IgD-negative memory B cell (primary cell): Measurements from ENCODE around the gene RBBP8NL. TPM values are rescaled to one million over a fixed set of nuclear protein-coding genes. Genes with fewer than 3 reads are reported as not detected.
A peak's percentile ranks its signal among the peaks of the same experiment; 100 is the strongest.

ENCODE experiments used
- H3K27ac Mint-ChIP-seq, 3 donors: one replicate each; pipeline ENCODE4 v1.8.0; 2020 to 2022; ENCODE audit warnings: mild to moderate bottlenecking in 3 of 3, mixed read lengths in 3 of 3, moderate library complexity in 1 of 3
- H3K27me3 Mint-ChIP-seq: one replicate; pipeline ENCODE4 v1.8.0; 2021; ENCODE audit warnings: mixed read lengths
- H3K36me3 Mint-ChIP-seq: one replicate; pipeline ENCODE4 v1.8.0; 2020; ENCODE audit warnings: mild to moderate bottlenecking, mixed read lengths
- H3K4me1 Mint-ChIP-seq, 3 donors: one replicate each; pipeline ENCODE4 v1.8.0; 2020 to 2022; ENCODE audit warnings: mixed read lengths in 3 of 3, mild to moderate bottlenecking in 1 of 3
- H3K4me3 Mint-ChIP-seq, 4 donors: one replicate each; pipeline ENCODE4 v1.8.0; 2020 to 2022; ENCODE audit warnings: mild to moderate bottlenecking in 4 of 4, mixed read lengths in 4 of 4, moderate library complexity in 3 of 4
- H3K9me3 Mint-ChIP-seq, 3 donors: one replicate each; pipeline ENCODE4 v1.8.0; 2020 to 2021; ENCODE audit warnings: mixed read lengths in 3 of 3, mild to moderate bottlenecking in 1 of 3
- polyA plus RNA-seq: library from polyadenylated mRNA; unstranded; fragments of 300-500 nt; fragmentation: Illumina TruSeq; gene quantifications from one replicate; pipeline ENCODE4 v1.2.3, GENCODE V29; 2021

Gene RBBP8NL
- polyA plus RNA-seq, 1 donor from 2014 or later = not detected

DNA sequence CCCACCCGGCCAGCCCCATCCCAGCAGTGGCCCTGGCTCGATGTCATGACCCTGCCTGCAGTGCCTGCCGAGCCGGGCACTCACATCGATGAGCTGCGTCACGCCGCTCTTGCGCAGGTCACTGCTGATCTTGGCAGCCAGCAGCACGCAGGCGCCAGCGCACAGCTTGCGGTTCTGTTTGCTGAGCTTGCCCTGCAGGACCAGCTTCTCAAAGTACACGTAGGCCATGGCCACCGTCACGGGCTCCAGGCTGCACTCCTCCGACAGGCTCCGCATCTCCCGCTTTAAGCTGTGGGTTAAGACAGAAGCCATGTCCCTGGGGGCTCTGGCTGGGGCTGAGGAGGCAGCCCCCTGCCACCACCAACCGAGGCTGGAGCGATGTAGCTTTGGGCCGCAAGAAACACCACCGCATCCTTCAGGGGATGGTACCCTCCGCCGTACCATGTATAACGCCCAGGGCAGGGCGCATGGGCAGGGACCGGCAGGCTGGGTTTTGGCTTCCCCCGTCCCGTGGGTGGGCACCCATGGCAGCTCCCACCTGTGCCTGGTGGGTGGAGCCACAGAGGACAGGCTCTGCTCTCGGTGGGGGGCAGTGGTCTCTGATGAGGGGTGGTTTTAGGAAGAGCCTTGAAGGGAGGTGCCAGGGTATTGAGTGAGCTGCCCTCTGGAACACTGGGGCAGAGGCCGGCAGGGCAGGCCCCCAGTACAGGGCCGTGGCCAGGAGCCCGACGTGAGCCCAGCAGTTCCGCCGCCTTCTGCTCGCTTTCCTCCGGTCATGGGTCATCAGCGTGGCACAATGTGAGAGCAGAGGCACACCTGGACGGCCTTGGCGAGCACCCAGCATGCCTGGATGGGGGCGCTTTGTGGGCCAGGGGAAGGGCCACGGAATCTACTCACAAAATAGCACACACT lies 35.9 kb downstream of the RBBP8NL start:
- peaks cover 4 to 12% (median 10%) of the 10 kb centered on the region in 3 donors for H3K4me1 Mint-ChIP-seq
- no peaks in the 10 kb centered on the region for H3K9me3 Mint-ChIP-seq
- no peak overlapping the region for H3K27ac Mint-ChIP-seq
- no peak overlapping the region for H3K4me3 Mint-ChIP-seq
- no peaks in the 10 kb centered on the region for H3K36me3 Mint-ChIP-seq
- no peaks in the 10 kb centered on the region for H3K27me3 Mint-ChIP-seq

DNA sequence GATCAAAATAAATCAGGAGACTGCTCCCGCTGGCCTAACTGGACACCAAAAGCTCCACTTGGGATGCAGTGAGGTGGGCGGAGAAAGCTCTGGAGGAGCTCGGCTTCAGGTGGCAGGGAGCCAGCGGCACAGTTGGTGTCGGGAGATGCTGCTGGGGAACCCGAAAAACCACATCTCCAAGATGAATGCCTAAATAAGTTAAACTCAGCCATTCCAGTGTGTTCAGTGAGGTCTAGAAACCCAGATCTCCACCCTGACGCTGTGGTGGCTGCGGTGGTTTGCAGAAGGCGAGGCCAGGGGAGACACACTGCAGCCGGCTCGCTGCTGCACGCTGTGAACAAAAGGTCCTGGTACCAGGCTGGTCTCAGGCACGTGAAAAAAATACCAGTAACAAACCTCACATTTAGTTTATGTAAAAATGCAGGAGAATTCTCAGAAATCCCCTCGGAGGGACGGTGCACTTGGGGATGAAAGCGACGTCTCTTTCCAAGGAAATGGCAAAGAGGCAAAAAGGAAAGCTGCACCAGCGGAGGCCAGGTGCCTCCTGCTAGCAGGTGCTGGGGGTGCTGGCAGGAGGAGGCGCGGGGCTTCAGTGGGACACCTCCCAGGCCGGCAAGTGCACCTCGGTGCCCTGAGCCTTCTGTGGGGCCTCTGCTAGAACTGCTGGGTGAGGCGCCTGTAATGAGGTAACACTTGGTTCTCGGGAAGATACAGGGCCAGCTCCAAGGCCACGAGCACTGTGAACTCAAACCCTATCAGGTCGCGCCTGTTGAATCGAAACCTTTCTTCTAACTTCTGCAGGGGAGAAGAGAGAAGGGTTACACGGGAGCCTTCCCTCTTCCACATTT lies 36.8 kb downstream of the RBBP8NL start:
- no peak overlapping the region for H3K27ac Mint-ChIP-seq
- H3K27me3 Mint-ChIP-seq = no peaks in the 10 kb centered on the region
- peaks cover 9 to 16% (median 15%) of the 10 kb centered on the region in 3 donors for H3K4me1 Mint-ChIP-seq
- no peaks in the 10 kb centered on the region for H3K9me3 Mint-ChIP-seq
- H3K4me3 Mint-ChIP-seq = peak overlapping the region in 1 of 4 donors; percentile 99
- no peaks in the 10 kb centered on the region for H3K36me3 Mint-ChIP-seq

DNA sequence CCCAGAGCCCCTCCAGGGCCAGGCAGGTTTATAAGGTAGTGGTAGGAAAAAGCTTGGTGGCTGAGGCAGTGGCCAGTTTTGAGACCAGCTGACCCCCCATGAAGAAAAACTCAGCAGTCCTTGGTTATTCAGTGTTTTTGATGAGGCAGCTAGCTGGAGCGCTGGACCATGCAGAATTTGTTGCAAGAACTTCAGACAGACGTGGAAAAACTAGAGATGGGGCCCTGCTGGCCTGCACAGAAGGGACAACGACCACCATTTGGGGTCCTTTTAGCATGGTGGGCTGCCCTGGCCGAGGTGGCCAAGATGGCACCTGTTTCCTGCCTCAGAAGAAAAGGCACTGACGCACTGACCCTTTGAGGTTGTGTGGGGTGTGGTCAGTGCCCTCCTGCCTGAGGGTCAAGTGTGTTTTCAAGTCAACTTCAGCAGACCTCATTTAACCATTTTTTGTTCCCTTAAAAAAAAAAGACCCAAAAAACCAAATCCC lies 37.7 kb downstream of the RBBP8NL start:
- Mint-ChIP-seq H3K4me1 (peaks cover 15 to 23% (median 21%) of the 10 kb centered on the region in 3 donors), H3K9me3 (no peaks in the 10 kb centered on the region), H3K36me3 (no peaks in the 10 kb centered on the region), H3K27me3 (no peaks in the 10 kb centered on the region), H3K4me3 (peak overlapping the region in 1 of 4 donors; percentile 99), H3K27ac (peak overlapping the region in 1 of 3 donors; percentile 96)

DNA sequence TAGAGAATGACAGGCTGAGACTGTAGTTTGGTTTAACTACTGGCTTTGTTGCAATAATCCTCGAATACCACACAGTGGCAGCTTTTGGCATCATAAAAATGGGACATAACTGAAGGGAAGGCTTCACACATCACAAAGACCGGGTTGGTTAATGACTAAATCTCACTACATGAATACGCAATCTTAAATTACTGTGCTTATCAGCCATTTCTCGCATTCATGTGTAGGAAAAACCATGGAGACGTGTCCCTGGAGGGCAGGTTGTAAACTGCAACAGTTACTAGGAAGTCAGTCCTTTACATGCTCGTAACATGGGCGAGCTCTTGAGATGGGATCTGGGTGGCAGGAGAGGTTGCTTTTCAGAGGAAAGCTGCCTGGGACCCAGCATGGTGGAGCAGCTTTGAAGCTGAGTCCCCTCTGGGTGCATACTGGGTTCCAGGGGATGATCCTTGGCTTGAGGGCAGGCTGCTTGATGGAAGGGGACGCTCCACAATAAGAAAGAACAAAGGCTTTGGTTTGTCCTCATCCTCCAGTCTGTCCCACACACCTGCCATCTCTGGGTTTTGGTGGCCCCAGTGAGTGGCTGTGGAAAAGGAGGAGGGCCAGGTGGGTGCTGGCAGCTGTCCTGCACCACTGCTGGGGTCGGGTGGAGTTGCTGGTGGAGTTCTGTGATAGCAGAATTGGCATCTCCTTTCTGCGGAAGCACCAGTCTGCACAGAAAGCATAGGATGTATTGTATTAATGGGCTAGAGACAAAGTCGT lies 38.3 kb downstream of the RBBP8NL start:
- H3K4me1 Mint-ChIP-seq = peaks cover 15 to 24% (median 21%) of the 10 kb centered on the region in 3 donors
- H3K27me3 Mint-ChIP-seq = no peaks in the 10 kb centered on the region
- H3K36me3 Mint-ChIP-seq = no peaks in the 10 kb centered on the region
- peak overlapping the region; percentile 78 to 99 (median 92) for H3K4me3 Mint-ChIP-seq
- no peaks in the 10 kb centered on the region for H3K9me3 Mint-ChIP-seq
- H3K27ac Mint-ChIP-seq = peak overlapping the region; percentile 10 to 96 (median 23)

- no peaks in the 10 kb centered on the region for H3K27me3 Mint-ChIP-seq
- H3K4me1 Mint-ChIP-seq = peaks cover 15 to 24% (median 21%) of the 10 kb centered on the region in 3 donors
- no peaks in the 10 kb centered on the region for H3K9me3 Mint-ChIP-seq
- peak overlapping the region; percentile 63 to 96 (median 67) for H3K27ac Mint-ChIP-seq
- H3K4me3 Mint-ChIP-seq = peak overlapping the region; percentile 91 to 99 (median 94)
- no peaks in the 10 kb centered on the region for H3K36me3 Mint-ChIP-seq
These were observed 39.3 kb downstream of the RBBP8NL start for GRCh38 chr20:62387933-62388635.

- Mint-ChIP-seq H3K36me3 (no peaks in the 10 kb centered on the region), H3K27ac (peak overlapping the region; percentile 63 to 96 (median 94)), H3K4me1 (peaks cover 20 to 30% (median 25%) of the 10 kb centered on the region in 3 donors), H3K9me3 (no peaks in the 10 kb centered on the region), H3K27me3 (no peaks in the 10 kb centered on the region), H3K4me3 (peak overlapping the region; percentile 91 to 99 (median 94))
These were observed 40.0 kb downstream of the RBBP8NL start for GRCh38 chr20:62387219-62387913.

DNA sequence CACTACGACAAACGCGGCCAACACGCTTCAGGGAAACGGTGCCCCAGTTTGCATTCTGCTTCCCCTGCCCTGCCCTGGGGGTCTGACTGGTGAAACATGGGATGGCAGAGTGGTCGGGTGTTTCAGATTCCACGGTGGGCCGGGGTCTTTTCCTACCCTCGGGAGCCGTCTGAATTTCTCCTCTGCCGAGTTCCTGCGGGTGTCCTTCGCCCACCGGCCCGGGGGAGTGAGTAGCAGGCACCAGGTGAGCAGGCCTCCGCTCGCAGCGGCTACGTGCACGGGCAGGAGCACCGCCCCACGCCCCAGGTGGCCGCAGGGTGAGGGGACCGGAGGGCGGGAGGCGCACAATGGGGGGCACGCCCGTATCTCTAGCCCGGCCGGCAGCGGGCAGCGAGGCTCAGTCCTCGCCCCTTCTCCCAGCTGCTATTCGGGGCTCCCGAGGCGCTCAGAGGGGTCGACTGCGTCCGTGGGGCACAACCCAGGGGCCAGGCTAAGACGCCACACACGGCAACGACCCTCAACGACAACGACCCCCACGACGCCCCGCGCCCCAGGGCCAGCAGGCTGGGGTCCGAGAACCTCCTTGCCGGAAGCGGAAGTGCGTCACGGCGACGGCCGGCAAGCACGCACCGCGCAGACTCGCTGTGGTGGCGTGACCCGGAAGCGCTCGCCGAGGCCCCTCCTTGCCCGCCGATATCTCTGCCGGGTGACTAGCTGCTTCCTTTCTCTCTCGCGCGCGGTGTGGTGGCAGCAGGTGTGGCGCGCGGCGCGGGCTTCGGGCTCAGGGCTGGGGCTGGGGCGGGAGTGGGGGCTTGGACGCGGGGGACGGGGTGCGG lies 40.7 kb downstream of the RBBP8NL start, which contains the start of gene RPS21:
Gene RPS21 (plus strand): TSS at position 721 of the 836 bp plus-strand sequence. CDS start 236 bp downstream, outside the sequence.
- peak within 1 kb of the TSS; percentile 93 to 96 (median 94) for H3K27ac Mint-ChIP-seq
- H3K4me1 Mint-ChIP-seq = peaks cover 20 to 36% (median 27%) of the 10 kb centered on the region in 3 donors
- H3K27me3 Mint-ChIP-seq = no peaks in the 10 kb centered on the region
- peaks cover 3% of the 10 kb centered on the region for H3K36me3 Mint-ChIP-seq
- peaks cover 0 to 3% (median 0%) of the 10 kb centered on the region in 3 donors for H3K9me3 Mint-ChIP-seq
- H3K4me3 Mint-ChIP-seq = peak within 1 kb of the TSS; percentile 91 to 99 (median 94)

DNA sequence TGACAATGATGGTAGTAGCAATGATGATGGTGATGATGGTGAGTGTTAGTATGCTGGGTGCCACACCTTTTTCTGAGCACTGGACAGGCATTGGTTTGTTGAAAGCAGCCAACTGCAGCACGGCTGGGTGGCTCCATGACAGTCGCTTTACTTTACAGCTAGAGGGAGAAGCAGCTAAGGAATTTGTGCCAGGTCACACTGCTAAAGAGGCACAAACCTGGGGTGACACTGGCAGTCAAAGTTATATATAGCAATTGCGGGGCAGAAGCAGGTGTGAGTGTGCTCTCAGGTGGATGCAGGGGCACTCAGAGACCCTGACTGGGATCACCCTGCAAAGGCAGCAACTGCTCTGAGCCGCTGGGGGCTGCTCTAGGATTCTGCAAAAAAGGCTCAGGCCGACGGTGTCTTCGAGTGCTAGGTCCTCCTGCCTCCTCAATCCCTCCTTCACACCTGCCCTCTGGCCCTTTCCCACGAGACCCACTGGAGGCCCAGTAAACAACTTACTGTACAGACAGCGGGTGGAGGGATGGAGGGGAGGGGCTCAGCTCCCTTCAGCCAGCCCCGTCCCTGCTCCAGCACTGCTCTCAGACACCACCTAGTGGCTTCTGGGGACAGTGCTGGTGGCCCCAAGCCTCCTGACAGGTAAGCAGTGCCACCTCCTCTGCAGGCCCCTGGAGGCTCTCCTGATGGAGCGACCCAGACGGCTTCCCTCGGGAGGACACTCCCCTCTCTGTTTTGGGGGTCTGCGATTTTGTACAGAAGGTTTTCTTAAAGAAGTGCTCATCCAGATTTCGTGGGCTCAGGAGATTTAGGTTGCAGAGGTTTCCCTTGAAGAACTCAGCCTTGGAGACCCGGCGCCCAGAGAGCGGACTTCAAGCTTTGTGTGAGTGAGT lies 44.8 kb downstream of the RBBP8NL start:
- H3K27ac Mint-ChIP-seq = peak overlapping the region in 2 of 3 donors; percentile 86 to 91
- H3K9me3 Mint-ChIP-seq = peaks cover 0 to 3% (median 0%) of the 10 kb centered on the region in 3 donors
- H3K4me3 Mint-ChIP-seq = peak overlapping the region in 3 of 4 donors; percentile 30 to 95 (median 57)
- peaks cover 3% of the 10 kb centered on the region for H3K36me3 Mint-ChIP-seq
- no peaks in the 10 kb centered on the region for H3K27me3 Mint-ChIP-seq
- peaks cover 20 to 26% (median 23%) of the 10 kb centered on the region in 3 donors for H3K4me1 Mint-ChIP-seq

- Mint-ChIP-seq H3K27ac (no peak overlapping the region), H3K4me3 (peak overlapping the region in 1 of 4 donors; percentile 4), H3K36me3 (peaks cover 3% of the 10 kb centered on the region)
These were observed 45.5 kb downstream of the RBBP8NL start for GRCh38 chr20:62381842-62382241.

DNA sequence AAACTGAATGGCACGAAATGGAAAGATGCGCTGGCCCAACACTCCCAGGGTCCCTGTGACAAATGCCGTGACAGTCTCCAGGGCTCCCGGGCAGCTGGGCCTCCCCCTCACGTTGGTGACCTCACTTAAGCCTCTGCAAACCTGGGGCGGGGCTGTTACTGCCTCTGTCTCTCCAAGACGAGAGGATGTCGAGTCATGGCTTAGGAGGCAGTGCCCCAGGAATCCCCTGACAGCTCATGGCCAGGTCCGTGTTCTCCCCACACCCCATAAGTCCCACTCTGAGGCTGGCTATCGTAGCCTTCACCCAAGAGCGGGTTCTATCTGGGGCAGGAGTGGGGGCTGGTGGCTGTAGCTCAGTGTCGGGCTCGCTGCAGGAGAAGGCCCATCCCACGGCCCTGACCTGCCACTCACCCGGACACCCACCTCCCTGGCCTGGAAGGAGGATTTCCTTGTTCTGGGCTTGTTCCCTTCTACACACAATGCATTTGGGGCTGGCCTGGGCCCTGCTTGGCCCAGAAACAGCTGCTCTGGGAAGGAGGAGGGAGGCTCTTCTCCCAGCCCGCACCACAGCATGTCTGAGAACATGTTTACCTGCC lies 46.0 kb downstream of the RBBP8NL start:
- Mint-ChIP-seq H3K36me3 (peaks cover 3% of the 10 kb centered on the region), H3K27ac (no peak overlapping the region), H3K9me3 (peaks cover 0 to 3% (median 0%) of the 10 kb centered on the region in 3 donors), H3K4me1 (peaks cover 16 to 24% (median 17%) of the 10 kb centered on the region in 3 donors), H3K27me3 (no peaks in the 10 kb centered on the region), H3K4me3 (no peak overlapping the region)

More at GRCh38 chr20:62381842-62382241, 45.5 kb downstream of the RBBP8NL start:
- Mint-ChIP-seq H3K9me3 (peaks cover 0 to 3% (median 0%) of the 10 kb centered on the region in 3 donors), H3K27me3 (no peaks in the 10 kb centered on the region), H3K4me1 (peaks cover 18 to 25% (median 18%) of the 10 kb centered on the region in 3 donors)

DNA sequence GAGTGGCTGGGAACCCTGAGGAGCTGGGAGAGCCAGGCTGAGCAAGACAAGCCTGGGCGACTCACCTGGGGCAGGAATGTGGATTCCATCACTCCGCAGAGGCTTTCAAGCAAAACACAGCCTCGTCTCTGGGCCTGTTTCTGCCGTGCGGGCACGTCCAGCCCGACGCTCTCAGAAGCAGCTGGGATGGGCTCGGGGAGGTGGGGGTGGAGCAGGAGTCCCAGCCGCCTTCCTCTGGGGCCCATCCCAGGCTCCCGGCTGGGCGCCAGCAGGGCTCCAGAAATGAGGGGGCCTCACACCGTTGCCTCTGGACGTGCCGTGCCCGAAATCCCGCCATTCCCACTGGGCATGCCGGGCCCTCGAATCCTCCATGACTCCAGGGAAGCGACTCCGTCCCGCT lies 49.1 kb downstream of the RBBP8NL start:
- Mint-ChIP-seq H3K4me1 (peaks cover 6 to 12% (median 10%) of the 10 kb centered on the region in 3 donors), H3K4me3 (no peak overlapping the region), H3K27me3 (no peaks in the 10 kb centered on the region), H3K27ac (no peak overlapping the region), H3K36me3 (peaks cover 3% of the 10 kb centered on the region), H3K9me3 (peaks cover 0 to 3% (median 0%) of the 10 kb centered on the region in 3 donors)
